ENCODE data around the gene CGB3.
"Not testable (repeated sequence)": the region's sequence is repeated elsewhere in the genome, so short reads cannot be mapped to it uniquely, and the experiment has no call there.

DNA sequence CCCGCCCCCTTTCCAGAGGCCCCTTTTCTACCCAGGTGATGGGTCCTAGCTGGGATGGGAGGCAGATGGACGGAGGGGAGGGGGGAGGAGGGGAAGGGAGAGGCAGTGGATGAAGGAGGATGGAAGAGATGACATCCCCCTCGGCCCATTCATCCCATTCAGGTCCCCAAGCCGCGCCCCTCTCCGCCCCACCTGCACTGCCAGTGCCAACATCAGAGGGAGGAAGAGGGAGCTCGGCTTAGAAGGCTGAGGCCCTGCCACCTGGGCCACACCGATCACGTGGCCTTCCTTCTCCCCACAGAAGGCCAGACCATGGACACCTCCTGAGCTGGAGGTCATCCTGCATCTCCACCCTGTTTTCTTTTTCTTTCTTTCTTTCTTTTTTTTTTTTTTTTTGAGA, 4.6 kb upstream of the CGB3 start:
- not testable (repeated sequence) for TF ChIP-seq CTCF (IDR thresholded peaks at IDR 0.05 in 2 of 3, conservative IDR thresholded peaks at IDR 0.05 in 1 of 3; ENCODE audit: borderline replicate concordance in 1 of 3, insufficient read depth in 1 of 3, low read depth in 2 of 3, low read length in 2 of 3); RAD21 (IDR thresholded peaks at IDR 0.05; ENCODE audit: low read depth)

All from HCT116 (cell line).